ENCODE results near the gene TMCO5A. TPM values are rescaled to one million over a fixed set of nuclear protein-coding genes. Genes with fewer than 3 reads are reported as not detected.

The TMCO5A gene
- total RNA-seq, 4 donors from 2014 or later: not detected

GRCh38 chr15:37979671-37980409 is 45.4 kb downstream of the TMCO5A start:
- intact Hi-C loops (cut with DNase I; ENCODE audit: low total_unique reads) (no loop called here), in situ Hi-C loops (cut with MboI; ENCODE audit: low sequenced_read_pairs in 4 of 4) (loop anchor here in 2 of 4 donors (25.0 kb wide), 2 partner anchors 382 to 707 kb away; no protein-coding TSS in a partner anchor)
- TF ChIP-seq CTCF (IDR thresholded peaks at IDR 0.05 in 4 of 5, conservative IDR thresholded peaks at IDR 0.05 in 1 of 5) (no peak), POLR2A (IDR thresholded peaks at IDR 0.05) (no peak)
- no peaks in the 10 kb centered on the region for H3K4me1 ChIP-seq
- no peaks in the 10 kb centered on the region for H3K27me3 ChIP-seq
- H3K36me3 ChIP-seq: no peaks in the 10 kb centered on the region
- no peaks in the 10 kb centered on the region for H3K9me3 ChIP-seq
- no peak overlapping the region for H3K27ac ChIP-seq
- no peak overlapping the region for H3K4me3 ChIP-seq
- ATAC-seq (no peak), DNase-seq (no peak)

GRCh38 chr15:37981201-37981600 is 46.8 kb downstream of the TMCO5A start:
- ATAC-seq (no peak), DNase-seq (no peak)
- Histone ChIP-seq H3K36me3 (no peaks in the 10 kb centered on the region), H3K9me3 (no peaks in the 10 kb centered on the region), H3K4me3 (no peak overlapping the region), H3K27ac (no peak overlapping the region), H3K4me1 (no peaks in the 10 kb centered on the region), H3K27me3 (no peaks in the 10 kb centered on the region)
- TF ChIP-seq POLR2A (IDR thresholded peaks at IDR 0.05): no peak
- no peak for TF ChIP-seq CTCF (IDR thresholded peaks at IDR 0.05 in 4 of 5, conservative IDR thresholded peaks at IDR 0.05 in 1 of 5)
- intact Hi-C loops (cut with DNase I; ENCODE audit: low total_unique reads): no loop called here
- in situ Hi-C loops (cut with MboI; ENCODE audit: low sequenced_read_pairs in 4 of 4): loop anchor here in 2 of 4 donors (25.0 kb wide), 2 partner anchors 381 to 706 kb away; no protein-coding TSS in a partner anchor

- Histone ChIP-seq H3K36me3 (no peaks in the 10 kb centered on the region), H3K9me3 (no peaks in the 10 kb centered on the region), H3K4me3 (no peak overlapping the region), H3K4me1 (no peaks in the 10 kb centered on the region), H3K27me3 (no peaks in the 10 kb centered on the region), H3K27ac (no peak overlapping the region)
- TF ChIP-seq POLR2A (IDR thresholded peaks at IDR 0.05): no peak
- peak in 1 of 5 experiments; percentile 14 for TF ChIP-seq CTCF (IDR thresholded peaks at IDR 0.05 in 4 of 5, conservative IDR thresholded peaks at IDR 0.05 in 1 of 5)
- ATAC-seq (no peak), DNase-seq (no peak)
- intact Hi-C loops (cut with DNase I; ENCODE audit: low total_unique reads): no loop called here
- in situ Hi-C loops (cut with MboI; ENCODE audit: low sequenced_read_pairs in 4 of 4): loop anchor here in 2 of 4 donors (25.0 kb wide), 2 partner anchors 381 to 706 kb away; no protein-coding TSS in a partner anchor
Observed at GRCh38 chr15:37981775-37982174, 47.3 kb downstream of the TMCO5A start.

- Histone ChIP-seq H3K4me3 (no peak overlapping the region), H3K36me3 (no peaks in the 10 kb centered on the region), H3K27me3 (no peaks in the 10 kb centered on the region), H3K27ac (no peak overlapping the region), H3K4me1 (no peaks in the 10 kb centered on the region), H3K9me3 (no peaks in the 10 kb centered on the region)
- intact Hi-C loops (cut with DNase I; ENCODE audit: low total_unique reads) (no loop called here), in situ Hi-C loops (cut with MboI; ENCODE audit: low sequenced_read_pairs in 4 of 4) (loop anchor here in 2 of 4 donors (25.0 kb wide), 2 partner anchors 378 to 703 kb away; no protein-coding TSS in a partner anchor)
- no peak for TF ChIP-seq CTCF (IDR thresholded peaks at IDR 0.05 in 4 of 5, conservative IDR thresholded peaks at IDR 0.05 in 1 of 5)
- no peak for ATAC-seq
- DNase-seq: no peak
Observed at GRCh38 chr15:37984368-37984767, 49.9 kb downstream of the TMCO5A start.
